Type B pancreatic cell (in vitro differentiated cells): ENCODE measurements around the gene XPR1. TPM values are rescaled to one million over a fixed set of nuclear protein-coding genes. Genes with fewer than 3 reads are reported as not detected.

Source experiments
- DNase-seq: peaks from one replicate; pipeline ENCODE4 v3.0.0; 2021; ENCODE audit warnings: mixed read lengths; ENCODE audit not compliant: unreplicated experiment; ENCODE audit errors: extremely low spot score
- H3K27ac Mint-ChIP-seq: 2 replicates; pipeline ENCODE4 v1.8.0; 2021; ENCODE audit warnings: mild to moderate bottlenecking, mixed read lengths
- H3K27me3 Mint-ChIP-seq: 2 replicates; pipeline ENCODE4 v1.8.0; 2021; ENCODE audit warnings: mixed read lengths
- H3K36me3 Mint-ChIP-seq: 2 replicates; pipeline ENCODE4 v1.8.0; 2021; ENCODE audit warnings: mixed read lengths
- H3K4me1 Mint-ChIP-seq: one replicate; pipeline ENCODE4 v1.8.0; 2021; ENCODE audit warnings: mixed read lengths; ENCODE audit not compliant: unreplicated experiment
- H3K4me3 Mint-ChIP-seq: 2 replicates; pipeline ENCODE4 v1.8.0; 2021; ENCODE audit warnings: mild to moderate bottlenecking, mixed read lengths
- H3K9me3 Mint-ChIP-seq: 2 replicates; pipeline ENCODE4 v1.8.0; 2021; ENCODE audit warnings: mixed read lengths
- total RNA-seq: library from RNA; stranded (reverse); gene quantifications from 2 replicates; pipeline ENCODE4 v1.2.1, GENCODE V29; 2021; ENCODE audit warnings: low replicate concordance
- TF ChIP-seq, protein P1 (sequence below): fragments of 200-600 bp; sonication (generic); conservative IDR thresholded peaks from 2 replicates; pipeline ENCODE4 v1.5.0; 2021; ENCODE audit warnings: antibody characterized with exemption, mild to moderate bottlenecking

XPR1 gene
- total RNA-seq, 1 donor from 2014 or later, result 48.5 TPM

DNA sequence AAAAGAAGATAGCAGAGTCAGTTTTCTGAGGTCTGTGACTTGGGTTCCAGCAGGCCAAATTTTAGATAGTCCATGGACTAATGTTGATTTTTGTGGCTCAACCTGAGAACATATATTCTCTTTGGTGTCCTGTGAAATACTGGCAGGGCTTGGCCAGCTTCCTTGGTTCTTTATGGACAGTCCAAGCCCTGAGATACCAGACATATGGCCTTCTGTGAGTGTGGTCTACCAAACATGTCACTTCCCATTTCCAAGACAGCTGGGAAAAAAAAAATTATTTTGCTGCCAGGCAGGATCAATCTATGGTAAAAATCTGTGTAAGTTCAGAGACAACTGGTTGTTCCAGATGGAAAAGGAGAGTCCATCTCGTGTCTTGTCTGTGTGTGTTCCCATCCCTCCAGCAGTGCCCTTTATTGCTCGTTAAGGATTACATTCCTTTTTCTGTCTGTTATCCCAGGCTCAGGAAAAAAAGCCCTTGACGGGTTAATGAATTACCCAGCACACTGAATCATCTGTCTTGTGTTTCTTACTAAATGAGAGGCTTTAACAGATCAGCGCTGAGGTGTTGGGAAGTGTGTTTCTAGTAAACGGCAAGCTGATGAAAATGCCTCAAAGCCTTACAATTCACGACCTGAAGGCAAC is 33.4 kb upstream of the XPR1 start:
- no peaks in the 10 kb centered on the region for H3K36me3 Mint-ChIP-seq
- peak overlapping the region; percentile 7 for H3K4me3 Mint-ChIP-seq
- H3K27me3 Mint-ChIP-seq, result peaks cover 17% of the 10 kb centered on the region
- peaks cover 26% of the 10 kb centered on the region for H3K4me1 Mint-ChIP-seq
- H3K27ac Mint-ChIP-seq, result peak overlapping the region; percentile 22
- TF ChIP-seq, protein P1, sequence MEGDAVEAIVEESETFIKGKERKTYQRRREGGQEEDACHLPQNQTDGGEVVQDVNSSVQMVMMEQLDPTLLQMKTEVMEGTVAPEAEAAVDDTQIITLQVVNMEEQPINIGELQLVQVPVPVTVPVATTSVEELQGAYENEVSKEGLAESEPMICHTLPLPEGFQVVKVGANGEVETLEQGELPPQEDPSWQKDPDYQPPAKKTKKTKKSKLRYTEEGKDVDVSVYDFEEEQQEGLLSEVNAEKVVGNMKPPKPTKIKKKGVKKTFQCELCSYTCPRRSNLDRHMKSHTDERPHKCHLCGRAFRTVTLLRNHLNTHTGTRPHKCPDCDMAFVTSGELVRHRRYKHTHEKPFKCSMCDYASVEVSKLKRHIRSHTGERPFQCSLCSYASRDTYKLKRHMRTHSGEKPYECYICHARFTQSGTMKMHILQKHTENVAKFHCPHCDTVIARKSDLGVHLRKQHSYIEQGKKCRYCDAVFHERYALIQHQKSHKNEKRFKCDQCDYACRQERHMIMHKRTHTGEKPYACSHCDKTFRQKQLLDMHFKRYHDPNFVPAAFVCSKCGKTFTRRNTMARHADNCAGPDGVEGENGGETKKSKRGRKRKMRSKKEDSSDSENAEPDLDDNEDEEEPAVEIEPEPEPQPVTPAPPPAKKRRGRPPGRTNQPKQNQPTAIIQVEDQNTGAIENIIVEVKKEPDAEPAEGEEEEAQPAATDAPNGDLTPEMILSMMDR, result no peak
- no peaks in the 10 kb centered on the region for H3K9me3 Mint-ChIP-seq
- no peak for DNase-seq

DNA sequence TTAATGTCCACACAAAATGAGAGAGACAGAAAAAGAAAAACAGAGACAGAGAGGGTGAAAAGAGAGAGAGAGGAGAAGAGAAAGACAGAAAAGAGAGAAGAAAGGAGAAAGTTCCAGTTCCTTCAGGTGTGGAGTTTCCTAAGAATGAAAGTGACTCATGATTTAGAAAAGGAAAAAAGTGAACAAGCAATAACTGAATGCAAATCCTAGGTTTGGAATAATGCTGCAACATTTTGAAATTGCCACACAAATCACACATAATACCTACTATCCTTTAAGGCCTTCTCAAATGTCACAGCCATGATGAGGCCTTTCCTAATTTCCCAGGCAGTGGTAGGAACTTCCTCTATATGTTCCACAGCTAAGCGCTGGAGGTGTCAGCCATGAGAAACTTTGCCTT is 31.5 kb upstream of the XPR1 start:
- H3K9me3 Mint-ChIP-seq, result no peaks in the 10 kb centered on the region
- H3K27me3 Mint-ChIP-seq, result peaks cover 14% of the 10 kb centered on the region
- no peak overlapping the region for H3K4me3 Mint-ChIP-seq
- no peaks in the 10 kb centered on the region for H3K36me3 Mint-ChIP-seq
- no peak for DNase-seq
- TF ChIP-seq, protein P1, result no peak
- H3K4me1 Mint-ChIP-seq, result peaks cover 16% of the 10 kb centered on the region
- H3K27ac Mint-ChIP-seq, result no peak overlapping the region

DNA sequence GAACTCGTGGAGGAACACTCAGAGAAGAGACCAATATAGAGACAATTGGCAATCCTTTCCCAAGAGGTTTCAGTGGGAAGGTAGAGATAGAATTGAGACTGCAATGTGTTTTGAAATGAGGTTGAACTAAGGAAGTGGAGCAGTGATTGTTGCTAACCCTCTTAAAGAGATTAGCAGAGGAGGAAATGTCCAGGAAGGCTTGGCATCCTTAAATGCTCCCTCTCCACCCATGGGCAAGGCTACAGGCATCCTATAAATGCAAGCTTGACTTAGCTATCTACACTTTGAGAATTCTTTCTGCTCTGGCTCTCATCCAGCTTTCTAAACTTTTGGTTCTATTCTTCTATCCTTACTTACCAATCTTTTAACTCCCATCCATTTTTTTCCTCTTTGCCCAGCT is 30.3 kb upstream of the XPR1 start:
- peaks cover 16% of the 10 kb centered on the region for H3K4me1 Mint-ChIP-seq
- no peak overlapping the region for H3K4me3 Mint-ChIP-seq
- no peaks in the 10 kb centered on the region for H3K9me3 Mint-ChIP-seq
- no peak overlapping the region for H3K27ac Mint-ChIP-seq
- no peak for DNase-seq
- H3K27me3 Mint-ChIP-seq, result peaks cover 16% of the 10 kb centered on the region
- no peaks in the 10 kb centered on the region for H3K36me3 Mint-ChIP-seq
- TF ChIP-seq, protein P1, result no peak

DNA sequence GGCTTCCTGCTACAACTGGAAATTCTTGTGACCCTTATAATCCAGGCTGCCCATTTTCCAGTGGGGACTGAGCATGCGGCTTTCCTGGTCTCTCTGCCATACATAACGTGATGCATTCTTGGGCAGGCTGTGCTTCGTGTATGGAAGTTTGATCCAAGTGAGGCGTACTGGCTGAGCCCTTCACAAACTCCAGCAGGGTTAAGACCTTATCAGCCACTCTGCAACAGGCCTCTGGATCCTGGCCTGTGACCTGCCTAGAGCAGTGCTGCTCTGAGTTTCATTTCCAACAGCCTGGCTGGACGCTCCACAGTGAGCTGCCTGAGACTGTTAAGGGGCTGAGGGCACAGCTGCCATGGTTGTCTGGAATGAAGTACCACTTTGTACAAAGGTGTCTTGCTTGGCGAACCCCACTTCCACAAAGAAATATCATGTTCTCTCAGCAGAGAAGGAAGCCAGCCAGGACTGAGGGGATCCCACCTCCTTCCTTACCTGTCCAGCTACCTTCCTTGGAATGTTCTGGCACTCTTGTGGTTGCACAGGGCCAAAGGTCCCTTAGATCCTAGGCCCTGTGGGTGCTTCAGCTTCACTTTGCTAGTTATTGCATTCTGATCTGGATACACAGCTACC is 28.5 kb upstream of the XPR1 start:
- TF ChIP-seq, protein P1, result no peak
- Mint-ChIP-seq H3K27me3 (peaks cover 16% of the 10 kb centered on the region), H3K27ac (no peak overlapping the region), H3K9me3 (no peaks in the 10 kb centered on the region), H3K36me3 (no peaks in the 10 kb centered on the region), H3K4me3 (no peak overlapping the region), H3K4me1 (peaks cover 10% of the 10 kb centered on the region)
- no peak for DNase-seq

DNA sequence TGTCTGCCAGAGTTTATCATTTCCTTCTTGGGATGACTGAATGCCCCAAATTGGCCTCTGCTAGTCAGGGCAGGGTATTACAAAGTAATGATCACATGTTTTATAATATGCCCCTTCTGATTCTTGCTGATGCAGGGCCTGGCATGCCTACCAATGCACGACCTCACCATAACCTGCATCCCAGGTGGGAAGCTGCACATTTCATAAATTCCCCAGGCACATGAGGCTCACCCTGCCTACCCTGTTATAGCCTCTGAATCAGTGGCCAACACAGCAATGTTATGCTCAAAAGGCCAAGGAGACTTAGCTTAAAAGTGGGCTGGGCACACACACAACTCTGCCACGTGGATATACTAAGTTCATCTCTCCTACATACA is 28.0 kb upstream of the XPR1 start:
- Mint-ChIP-seq H3K27me3 (peaks cover 16% of the 10 kb centered on the region), H3K9me3 (no peaks in the 10 kb centered on the region), H3K4me1 (peaks cover 5% of the 10 kb centered on the region), H3K36me3 (no peaks in the 10 kb centered on the region), H3K27ac (no peak overlapping the region), H3K4me3 (no peak overlapping the region)
- no peak for DNase-seq
- TF ChIP-seq, protein P1, result no peak
